ENCODE results near the gene LIPE.

The LIPE gene

GRCh38 chr19:42352301-42353259, 74.6 kb downstream of the LIPE start:
- peak; percentile 20 for DNase-seq
